Lower leg skin (tissue), 3 donors: ENCODE measurements around the gene P4HA3.

ENCODE experiments used
- POLR2A ChIP-seq, 2 donors: fragments of 450-650 bp; IDR thresholded peaks; one replicate each; pipeline ENCODE4 v1.6.1; 2016 to 2017; ENCODE audit warnings: antibody characterized with exemption in 2 of 2, mild to moderate bottlenecking in 1 of 2, moderate library complexity in 1 of 2
- TF ChIP-seq, protein P1 (sequence below), 3 donors: fragments of 450-650 bp; IDR thresholded peaks; one replicate each; pipeline ENCODE4 v1.5.1; 2016; ENCODE audit warnings: antibody characterized with exemption in 3 of 3, mild to moderate bottlenecking in 3 of 3, moderate library complexity in 2 of 3

GRCh38 chr11:74288161-74288560 is 23.3 kb downstream of the P4HA3 start:
- TF ChIP-seq, protein P1, sequence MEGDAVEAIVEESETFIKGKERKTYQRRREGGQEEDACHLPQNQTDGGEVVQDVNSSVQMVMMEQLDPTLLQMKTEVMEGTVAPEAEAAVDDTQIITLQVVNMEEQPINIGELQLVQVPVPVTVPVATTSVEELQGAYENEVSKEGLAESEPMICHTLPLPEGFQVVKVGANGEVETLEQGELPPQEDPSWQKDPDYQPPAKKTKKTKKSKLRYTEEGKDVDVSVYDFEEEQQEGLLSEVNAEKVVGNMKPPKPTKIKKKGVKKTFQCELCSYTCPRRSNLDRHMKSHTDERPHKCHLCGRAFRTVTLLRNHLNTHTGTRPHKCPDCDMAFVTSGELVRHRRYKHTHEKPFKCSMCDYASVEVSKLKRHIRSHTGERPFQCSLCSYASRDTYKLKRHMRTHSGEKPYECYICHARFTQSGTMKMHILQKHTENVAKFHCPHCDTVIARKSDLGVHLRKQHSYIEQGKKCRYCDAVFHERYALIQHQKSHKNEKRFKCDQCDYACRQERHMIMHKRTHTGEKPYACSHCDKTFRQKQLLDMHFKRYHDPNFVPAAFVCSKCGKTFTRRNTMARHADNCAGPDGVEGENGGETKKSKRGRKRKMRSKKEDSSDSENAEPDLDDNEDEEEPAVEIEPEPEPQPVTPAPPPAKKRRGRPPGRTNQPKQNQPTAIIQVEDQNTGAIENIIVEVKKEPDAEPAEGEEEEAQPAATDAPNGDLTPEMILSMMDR (IDR thresholded peaks at IDR 0.05): no peak
- no peak for TF ChIP-seq POLR2A (IDR thresholded peaks at IDR 0.05)
